ENCODE measurements around the gene TRMT112. TPM values are rescaled to one million over a fixed set of nuclear protein-coding genes. Genes with fewer than 3 reads are reported as not detected.
"Not testable (repeated sequence)": the region's sequence is repeated elsewhere in the genome, so short reads cannot be mapped to it uniquely, and the experiment has no call there.

The TRMT112 gene
- total RNA-seq, 2 donors from 2014 or later: 145 to 154 TPM

DNA sequence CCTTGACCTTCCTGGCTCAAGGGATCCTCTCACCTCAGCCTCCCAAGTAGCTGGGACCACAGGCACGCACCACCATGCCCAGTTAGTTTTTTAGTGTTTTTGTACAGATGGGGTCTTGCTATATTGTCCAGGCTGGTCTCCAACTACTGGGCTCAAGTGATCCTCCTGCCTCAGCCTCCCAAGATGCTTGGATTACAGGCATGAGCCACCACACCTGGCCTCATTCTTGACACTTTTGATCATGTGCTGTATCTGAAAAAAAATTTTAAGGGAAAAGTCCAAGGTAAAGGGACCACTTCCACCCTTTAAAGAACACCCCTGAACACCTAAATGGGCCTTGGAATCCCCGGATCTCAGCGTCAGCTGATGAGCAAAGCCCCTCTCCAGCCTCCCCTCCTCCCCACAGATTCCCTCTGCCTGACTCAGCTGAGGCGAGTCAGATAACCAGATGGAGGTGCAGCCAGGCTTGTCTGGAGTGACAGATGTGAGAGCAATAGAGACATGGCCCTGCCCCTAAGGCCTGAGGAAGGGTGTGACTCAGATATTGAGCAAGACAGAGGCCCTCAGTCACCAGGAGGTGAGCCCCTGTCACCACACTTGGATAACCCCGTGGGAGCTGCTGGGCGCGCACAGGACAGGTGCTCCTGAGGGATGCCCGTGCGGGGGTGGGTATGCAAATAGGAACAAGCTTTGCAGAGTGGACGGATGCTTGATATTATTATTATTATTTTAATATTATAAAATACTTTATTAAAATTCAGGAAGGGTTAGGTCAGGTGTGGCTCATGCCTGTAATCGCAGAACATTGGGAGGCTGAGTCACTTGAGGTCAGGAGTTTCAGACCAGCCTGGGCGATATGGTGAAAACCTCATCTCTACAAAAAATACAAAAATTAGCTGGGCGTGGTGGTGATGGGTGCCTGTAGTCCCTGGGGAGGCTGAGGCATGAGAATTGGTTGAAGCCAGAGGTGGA is 17.7 kb upstream of the TRMT112 start:
- Mint-ChIP-seq H3K4me3 (peak overlapping the region; percentile 17 to 42), H3K9me3 (no peaks in the 10 kb centered on the region), H3K27ac (peak overlapping the region; percentile 68), H3K4me1 (ENCODE audit: low read depth) (peaks cover 44% of the 10 kb centered on the region), H3K36me3 (ENCODE audit: insufficient read depth in 2 of 2) (peaks cover 0 to 9% of the 10 kb centered on the region in 2 donors), H3K27me3 (ENCODE audit: low read depth) (no peaks in the 10 kb centered on the region)
- DNase-seq (peak; percentile 62 to 76), ATAC-seq (replicated peaks in 1 of 2) (peak; percentile 73 to 75)

DNA sequence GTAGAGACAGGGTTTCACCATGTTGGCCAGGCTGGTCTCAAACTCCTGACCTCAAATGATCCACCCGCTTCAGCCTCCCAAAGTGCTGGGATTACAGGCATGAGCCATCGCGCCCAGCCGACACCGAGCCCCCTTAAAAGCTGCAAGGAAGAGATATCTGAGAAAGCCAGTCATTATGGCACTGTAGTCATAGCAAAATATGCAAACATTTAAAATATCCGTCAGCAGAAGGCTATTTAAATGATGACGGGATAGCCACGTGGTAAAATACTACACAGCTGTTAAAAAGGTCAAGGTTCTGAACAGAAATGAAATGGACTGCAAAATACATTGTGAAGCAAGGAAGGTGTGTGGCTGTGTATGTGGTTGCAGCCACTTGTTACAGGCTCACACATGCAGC is 16.2 kb upstream of the TRMT112 start:
- ATAC-seq (replicated peaks in 1 of 2): no peak
- DNase-seq: no peak
- no peak overlapping the region for H3K4me3 Mint-ChIP-seq
- H3K27me3 Mint-ChIP-seq (ENCODE audit: low read depth): no peaks in the 10 kb centered on the region
- peaks cover 0 to 5% of the 10 kb centered on the region in 2 donors for H3K36me3 Mint-ChIP-seq (ENCODE audit: insufficient read depth in 2 of 2)
- no peak overlapping the region for H3K27ac Mint-ChIP-seq
- no peaks in the 10 kb centered on the region for H3K9me3 Mint-ChIP-seq
- H3K4me1 Mint-ChIP-seq (ENCODE audit: low read depth): peaks cover 30% of the 10 kb centered on the region

DNA sequence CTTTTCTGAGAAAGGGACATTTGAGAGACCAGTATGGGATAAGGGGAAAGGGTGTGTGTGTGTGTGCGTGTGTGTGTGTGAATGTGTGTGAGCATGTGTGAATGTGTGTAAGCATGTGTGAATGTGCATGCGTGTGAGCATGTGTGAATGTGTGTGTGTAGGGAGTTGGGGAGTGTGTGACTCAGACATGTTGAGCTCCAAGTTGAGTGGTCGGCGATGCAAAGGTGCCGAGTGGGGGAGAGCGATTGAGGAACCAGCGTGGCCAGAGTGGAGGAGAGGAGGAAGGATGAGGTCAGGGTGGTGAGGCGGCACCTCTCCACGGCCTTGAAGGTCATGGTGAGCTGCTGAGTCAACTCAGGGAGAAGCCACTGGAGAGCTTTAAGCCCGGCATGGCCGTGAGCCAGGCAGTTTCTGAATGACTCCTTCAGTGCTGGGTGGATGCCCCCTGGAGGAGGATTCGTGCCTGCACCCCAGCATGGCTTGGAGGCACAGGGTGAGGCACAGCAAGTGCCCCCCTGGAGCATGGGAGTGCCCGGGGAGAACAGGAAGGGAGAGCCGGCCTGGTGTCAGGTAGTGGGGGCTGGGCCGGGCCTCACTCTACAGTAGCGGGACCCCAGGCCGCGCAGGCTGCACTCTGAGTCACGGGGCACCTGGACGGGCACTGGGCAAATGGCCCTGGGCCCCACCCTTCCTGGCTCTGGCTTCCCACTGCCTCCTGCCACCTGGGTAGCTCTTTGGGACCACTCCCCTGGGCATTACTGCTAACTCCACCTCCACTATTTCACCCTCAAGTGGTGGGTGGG is 14.4 kb upstream of the TRMT112 start:
- H3K36me3 Mint-ChIP-seq (ENCODE audit: insufficient read depth in 2 of 2): no peaks in the 10 kb centered on the region
- peaks cover 20% of the 10 kb centered on the region for H3K4me1 Mint-ChIP-seq (ENCODE audit: low read depth)
- H3K4me3 Mint-ChIP-seq: peak overlapping the region; percentile 32 to 40
- peak overlapping the region; percentile 6 for H3K27ac Mint-ChIP-seq
- ATAC-seq (replicated peaks in 1 of 2) (peak; percentile 88 to 91), DNase-seq (peak; percentile 89 to 92)
- no peaks in the 10 kb centered on the region for H3K9me3 Mint-ChIP-seq
- H3K27me3 Mint-ChIP-seq (ENCODE audit: low read depth): no peaks in the 10 kb centered on the region

DNA sequence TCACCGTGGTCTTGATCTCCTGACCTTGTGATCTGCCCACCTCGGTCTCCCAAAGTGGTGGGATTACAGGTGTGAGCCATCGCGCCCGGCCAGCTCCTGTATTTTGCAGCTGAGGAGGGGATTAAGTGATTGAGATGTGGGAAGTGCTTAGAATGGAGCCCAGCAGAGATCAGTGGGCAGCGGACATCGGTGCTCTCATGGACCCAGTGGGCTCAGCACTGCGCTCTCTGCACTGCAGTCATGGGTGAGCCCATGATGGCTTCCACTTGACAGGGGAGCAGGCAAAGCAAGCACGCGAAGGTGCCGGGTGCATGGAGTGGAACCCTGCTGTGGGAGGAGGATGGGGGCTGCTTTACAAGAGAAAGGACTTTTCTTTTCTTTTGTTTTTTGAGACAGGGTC is 13.5 kb upstream of the TRMT112 start:
- H3K4me3 Mint-ChIP-seq: no peak overlapping the region
- peaks cover 20% of the 10 kb centered on the region for H3K4me1 Mint-ChIP-seq (ENCODE audit: low read depth)
- DNase-seq (no peak), ATAC-seq (replicated peaks in 1 of 2) (no peak)
- no peaks in the 10 kb centered on the region for H3K27me3 Mint-ChIP-seq (ENCODE audit: low read depth)
- H3K27ac Mint-ChIP-seq: no peak overlapping the region
- no peaks in the 10 kb centered on the region for H3K36me3 Mint-ChIP-seq (ENCODE audit: insufficient read depth in 2 of 2)
- no peaks in the 10 kb centered on the region for H3K9me3 Mint-ChIP-seq

DNA sequence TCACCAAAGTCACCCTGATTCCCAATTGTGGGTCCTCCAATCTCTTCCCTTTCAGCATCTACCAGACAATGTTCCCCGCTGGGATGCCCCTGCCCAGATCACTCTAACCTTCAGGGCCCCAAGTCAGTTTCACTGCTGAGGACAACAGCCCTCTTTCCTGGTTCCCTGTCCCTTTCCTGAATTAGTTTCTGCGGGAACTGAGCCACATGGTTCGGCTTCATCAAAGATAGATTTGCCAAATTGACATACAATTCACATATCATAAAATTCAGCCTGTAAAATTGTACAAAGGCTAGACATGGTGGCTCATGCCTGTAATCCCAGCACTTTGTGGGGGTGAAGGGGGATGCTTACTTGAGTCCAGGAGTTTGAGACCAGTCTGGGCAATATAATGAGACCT is 10.6 kb upstream of the TRMT112 start:
- DNase-seq (no peak), ATAC-seq (replicated peaks in 1 of 2) (no peak)
- H3K4me1 Mint-ChIP-seq (ENCODE audit: low read depth): peaks cover 10% of the 10 kb centered on the region
- no peak overlapping the region for H3K27ac Mint-ChIP-seq
- no peaks in the 10 kb centered on the region for H3K36me3 Mint-ChIP-seq (ENCODE audit: insufficient read depth in 2 of 2)
- H3K27me3 Mint-ChIP-seq (ENCODE audit: low read depth): no peaks in the 10 kb centered on the region
- no peak overlapping the region for H3K4me3 Mint-ChIP-seq
- no peaks in the 10 kb centered on the region for H3K9me3 Mint-ChIP-seq

DNA sequence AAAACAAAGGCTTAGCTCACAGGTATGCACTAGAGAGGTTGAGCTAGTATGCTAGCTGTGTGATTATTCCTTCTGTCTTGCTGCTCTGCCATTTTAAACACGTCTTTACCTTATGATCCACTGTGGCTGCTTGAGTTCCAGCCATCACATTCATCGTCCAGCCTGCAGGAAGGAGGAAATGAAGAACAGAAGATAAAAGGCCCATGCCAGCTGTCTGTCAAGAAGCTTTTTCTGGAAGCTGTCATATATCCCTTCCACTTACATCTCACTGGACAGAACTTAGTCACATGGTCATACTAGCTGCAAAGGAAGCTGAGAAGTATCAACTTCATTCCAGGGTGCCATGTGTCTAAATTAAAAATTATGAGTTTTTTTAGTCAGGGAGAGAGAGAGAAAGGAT is 10.0 kb upstream of the TRMT112 start:
- DNase-seq (no peak), ATAC-seq (replicated peaks in 1 of 2) (no peak)
- Mint-ChIP-seq H3K27me3 (ENCODE audit: low read depth) (no peaks in the 10 kb centered on the region), H3K9me3 (no peaks in the 10 kb centered on the region), H3K4me1 (ENCODE audit: low read depth) (peaks cover 10% of the 10 kb centered on the region), H3K27ac (no peak overlapping the region), H3K36me3 (ENCODE audit: insufficient read depth in 2 of 2) (no peaks in the 10 kb centered on the region), H3K4me3 (no peak overlapping the region)

DNA sequence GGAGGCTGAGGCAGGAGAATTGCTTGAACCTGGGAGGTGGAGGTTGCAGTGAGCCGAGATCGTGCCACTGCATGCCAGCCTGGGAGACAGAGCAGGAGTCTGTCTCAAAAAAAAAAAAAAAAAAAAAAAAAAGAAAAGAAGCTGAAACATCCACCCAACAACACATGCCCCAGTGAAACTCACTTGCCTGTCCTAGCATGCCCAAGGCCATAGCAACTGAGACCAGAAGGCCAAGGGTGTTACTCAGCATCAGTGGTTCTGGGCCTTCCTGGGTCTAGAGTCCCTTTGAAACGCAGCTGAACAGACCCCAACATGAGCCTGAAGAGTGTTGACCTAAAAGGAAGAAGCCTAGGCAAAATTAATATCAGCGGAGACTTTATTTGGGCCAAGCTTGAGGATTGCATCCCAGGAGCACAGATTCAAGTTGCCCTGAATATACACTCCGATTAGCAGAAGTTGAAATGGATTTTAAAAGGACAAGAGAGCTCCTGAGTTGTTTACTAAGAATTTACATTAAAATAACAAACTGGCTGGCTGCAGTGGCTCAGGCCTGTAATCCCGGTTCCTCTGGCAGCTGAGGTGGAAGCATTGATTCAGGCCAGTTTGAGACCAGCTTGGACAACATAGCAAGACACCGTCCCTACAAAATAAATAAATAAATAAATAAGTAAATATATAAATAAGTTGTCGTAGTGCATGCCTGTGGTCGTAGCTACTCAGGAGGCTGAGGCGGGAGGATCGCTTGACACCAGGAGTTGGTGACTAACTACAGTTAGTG is 7.5 kb upstream of the TRMT112 start:
- Mint-ChIP-seq H3K9me3 (no peaks in the 10 kb centered on the region), H3K4me3 (no peak overlapping the region), H3K27me3 (ENCODE audit: low read depth) (no peaks in the 10 kb centered on the region), H3K27ac (no peak overlapping the region), H3K36me3 (ENCODE audit: insufficient read depth in 2 of 2) (peaks cover 2% of the 10 kb centered on the region in 2 donors), H3K4me1 (ENCODE audit: low read depth) (peaks cover 20% of the 10 kb centered on the region)
- ATAC-seq (replicated peaks in 1 of 2) (no peak), DNase-seq (no peak)

DNA sequence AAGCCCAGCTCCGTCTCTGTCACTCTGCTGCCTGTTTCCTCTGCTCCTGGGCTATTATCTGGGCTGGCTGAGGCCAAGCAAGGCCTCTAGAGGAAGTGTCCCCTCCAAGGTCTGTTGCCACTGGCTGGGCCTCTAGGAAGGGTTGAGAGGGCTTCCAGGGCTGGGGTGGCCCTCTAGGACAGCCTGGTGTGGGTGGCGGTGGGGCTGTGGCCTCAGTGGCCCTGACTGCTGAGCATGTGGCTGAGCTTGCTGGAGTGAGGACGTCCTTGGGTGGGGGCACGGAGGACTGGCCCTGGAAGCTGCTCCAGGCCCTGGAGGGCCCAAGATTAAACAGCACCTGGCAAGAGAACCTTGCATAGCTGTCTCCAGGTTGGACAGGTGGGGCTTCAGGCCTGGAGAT is 6.6 kb upstream of the TRMT112 start:
- H3K4me3 Mint-ChIP-seq; H3K36me3 Mint-ChIP-seq (ENCODE audit: insufficient read depth in 2 of 2); ATAC-seq (replicated peaks in 1 of 2); DNase-seq; H3K27me3 Mint-ChIP-seq (ENCODE audit: low read depth); H3K27ac Mint-ChIP-seq; H3K9me3 Mint-ChIP-seq: not testable (repeated sequence)
- H3K4me1 Mint-ChIP-seq (ENCODE audit: low read depth): peaks cover 29% of the 10 kb centered on the region

DNA sequence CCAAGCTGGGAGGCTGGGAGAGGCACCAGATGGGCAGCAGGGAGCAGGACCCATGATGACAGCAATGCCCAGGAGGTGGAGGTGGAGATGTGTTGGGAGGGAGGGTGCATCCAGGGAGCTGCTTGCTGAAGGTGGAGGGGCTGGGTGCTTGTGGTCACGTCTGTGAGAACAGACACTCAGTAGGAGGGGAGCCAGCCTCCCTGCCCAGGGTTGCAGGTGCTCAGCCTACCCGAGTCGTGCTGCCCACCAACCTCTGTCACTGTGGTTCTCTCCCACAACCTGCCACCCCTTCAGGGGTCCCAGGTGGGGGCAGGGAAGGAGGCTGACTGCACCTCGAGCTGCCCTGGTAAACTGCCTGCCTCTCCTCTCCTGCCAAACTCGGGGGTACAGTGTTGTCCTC is 6.0 kb upstream of the TRMT112 start:
- peaks cover 6 to 7% of the 10 kb centered on the region in 2 donors for H3K36me3 Mint-ChIP-seq (ENCODE audit: insufficient read depth in 2 of 2)
- no peak overlapping the region for H3K27ac Mint-ChIP-seq
- ATAC-seq (replicated peaks in 1 of 2): no peak
- no peaks in the 10 kb centered on the region for H3K27me3 Mint-ChIP-seq (ENCODE audit: low read depth)
- H3K4me3 Mint-ChIP-seq: no peak overlapping the region
- H3K9me3 Mint-ChIP-seq: no peaks in the 10 kb centered on the region
- peaks cover 31% of the 10 kb centered on the region for H3K4me1 Mint-ChIP-seq (ENCODE audit: low read depth)
- no peak for DNase-seq

DNA sequence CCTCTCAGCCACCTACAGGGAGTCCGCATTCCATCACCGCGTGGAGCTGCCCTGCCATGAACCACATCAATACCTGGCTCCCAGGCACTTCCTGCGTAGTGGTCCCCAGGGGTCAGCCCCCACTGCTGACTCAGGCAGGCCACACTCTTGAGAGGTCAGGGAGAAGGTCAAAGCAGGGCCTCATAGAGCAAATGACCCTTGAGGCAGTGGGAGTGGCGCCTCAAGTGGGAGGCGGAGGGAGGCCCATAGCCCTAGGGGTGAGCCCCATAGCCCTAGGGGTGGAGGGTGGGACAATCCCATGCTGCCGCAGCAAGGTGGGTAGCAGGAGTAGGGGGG is 5.5 kb upstream of the TRMT112 start:
- Mint-ChIP-seq H3K4me3 (no peak overlapping the region), H3K9me3 (no peaks in the 10 kb centered on the region), H3K36me3 (ENCODE audit: insufficient read depth in 2 of 2) (peaks cover 7 to 9% of the 10 kb centered on the region in 2 donors), H3K27ac (no peak overlapping the region), H3K27me3 (ENCODE audit: low read depth) (no peaks in the 10 kb centered on the region), H3K4me1 (ENCODE audit: low read depth) (peaks cover 35% of the 10 kb centered on the region)
- no peak for DNase-seq
- ATAC-seq (replicated peaks in 1 of 2): no peak

DNA sequence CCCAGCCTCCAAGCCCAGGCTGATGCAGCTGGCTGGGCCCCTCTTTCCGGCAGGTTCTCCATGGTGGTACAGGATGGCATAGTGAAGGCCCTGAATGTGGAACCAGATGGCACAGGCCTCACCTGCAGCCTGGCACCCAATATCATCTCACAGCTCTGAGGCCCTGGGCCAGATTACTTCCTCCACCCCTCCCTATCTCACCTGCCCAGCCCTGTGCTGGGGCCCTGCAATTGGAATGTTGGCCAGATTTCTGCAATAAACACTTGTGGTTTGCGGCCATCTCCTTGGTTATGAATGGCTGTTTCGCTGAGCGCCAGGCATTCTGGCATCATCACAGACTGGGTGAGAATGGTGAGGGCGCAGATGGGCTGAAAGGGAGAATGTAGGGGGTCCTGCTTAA is 4.2 kb upstream of the TRMT112 start:
- H3K4me1 Mint-ChIP-seq (ENCODE audit: low read depth): peaks cover 45% of the 10 kb centered on the region
- DNase-seq (no peak), ATAC-seq (replicated peaks in 1 of 2) (no peak)
- H3K4me3 Mint-ChIP-seq: no peak overlapping the region
- H3K27ac Mint-ChIP-seq: no peak overlapping the region
- H3K36me3 Mint-ChIP-seq (ENCODE audit: insufficient read depth in 2 of 2): peaks cover 9% of the 10 kb centered on the region in 2 donors
- no peaks in the 10 kb centered on the region for H3K9me3 Mint-ChIP-seq
- H3K27me3 Mint-ChIP-seq (ENCODE audit: low read depth): no peaks in the 10 kb centered on the region

DNA sequence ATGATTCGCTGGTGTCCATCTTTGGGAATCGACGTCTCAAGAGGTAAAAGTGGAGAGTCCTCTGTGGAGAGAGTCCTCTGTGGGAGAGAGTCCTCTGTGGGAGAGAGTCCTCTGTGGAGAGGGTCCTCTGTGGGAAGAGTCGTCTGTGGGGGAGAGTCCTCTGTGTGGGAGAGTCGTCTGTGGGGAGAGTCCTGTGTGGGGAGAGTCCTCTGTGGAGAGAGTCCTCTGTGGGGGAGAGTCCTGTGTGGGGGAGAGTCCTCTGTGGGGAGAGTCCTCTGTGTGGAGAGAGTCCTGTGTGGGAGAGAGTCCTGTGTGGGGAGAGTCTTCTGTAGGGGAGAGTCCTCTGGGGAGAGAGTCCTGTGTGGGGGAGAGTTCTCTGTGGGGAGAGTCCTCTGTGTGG is 3.7 kb upstream of the TRMT112 start:
- DNase-seq (no peak), ATAC-seq (replicated peaks in 1 of 2) (no peak)
- H3K27me3 Mint-ChIP-seq (ENCODE audit: low read depth): no peaks in the 10 kb centered on the region
- peaks cover 50% of the 10 kb centered on the region for H3K4me1 Mint-ChIP-seq (ENCODE audit: low read depth)
- no peak overlapping the region for H3K27ac Mint-ChIP-seq
- peak overlapping the region in 1 of 2 donors; percentile 5 for H3K4me3 Mint-ChIP-seq
- H3K9me3 Mint-ChIP-seq: no peaks in the 10 kb centered on the region
- peaks cover 9% of the 10 kb centered on the region in 2 donors for H3K36me3 Mint-ChIP-seq (ENCODE audit: insufficient read depth in 2 of 2)

DNA sequence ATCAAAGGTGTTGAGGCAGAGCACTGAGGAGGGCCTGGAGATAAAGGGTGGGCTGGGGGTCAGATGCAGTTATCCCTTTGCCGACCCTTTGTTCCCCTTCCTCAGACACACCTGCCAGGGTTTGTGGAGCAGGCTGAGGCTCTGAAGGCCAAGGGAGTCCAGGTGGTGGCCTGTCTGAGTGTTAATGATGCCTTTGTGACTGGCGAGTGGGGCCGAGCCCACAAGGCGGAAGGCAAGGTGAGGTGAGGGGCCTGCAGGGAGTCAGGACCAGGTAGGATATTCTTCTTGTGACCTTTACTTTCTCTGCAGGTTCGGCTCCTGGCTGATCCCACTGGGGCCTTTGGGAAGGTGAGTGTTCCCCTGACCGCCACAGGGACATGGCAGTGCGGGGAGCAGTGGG is 3.2 kb upstream of the TRMT112 start:
- DNase-seq (no peak), ATAC-seq (replicated peaks in 1 of 2) (no peak)
- Mint-ChIP-seq H3K27me3 (ENCODE audit: low read depth) (no peaks in the 10 kb centered on the region), H3K36me3 (ENCODE audit: insufficient read depth in 2 of 2) (peaks cover 9% of the 10 kb centered on the region in 2 donors), H3K4me3 (no peak overlapping the region), H3K27ac (peak overlapping the region; percentile 78), H3K9me3 (no peaks in the 10 kb centered on the region), H3K4me1 (ENCODE audit: low read depth) (peaks cover 50% of the 10 kb centered on the region)

Data from activated T-cell treated with anti-CD3 and anti-CD28 coated beads, Interleukin-2, amount 50 U/mL, for 72 hours (primary cell).